ENCODE data around the gene HMGB2.
A peak's percentile ranks its signal among the peaks of the same experiment; 100 is the strongest.

Gene HMGB2

GRCh38 chr4:173334085-173334890, at the start of gene HMGB2:
Gene HMGB2, minus strand, starts transcription at chr4:173334358. Its CDS starts 709 bp downstream, at chr4:173333649.
- H3K9me3 ChIP-seq (ENCODE audit: control insufficient read depth in 1 of 2, low read length in 2 of 2) = no peaks in the 10 kb centered on the region
- H3K27ac ChIP-seq (ENCODE audit: low read length) = peak within 1 kb of the TSS; percentile 95
- no peaks in the 10 kb centered on the region for H3K27me3 ChIP-seq (ENCODE audit: low read depth, low read length)
- peaks cover 12 to 14% of the 10 kb centered on the region in 2 donors for H3K36me3 ChIP-seq (ENCODE audit: control insufficient read depth in 1 of 2, insufficient read depth in 2 of 2, low read length in 2 of 2)
- peaks cover 10 to 21% of the 10 kb centered on the region in 2 donors for H3K4me1 ChIP-seq (ENCODE audit: control insufficient read depth in 1 of 2, insufficient read depth in 2 of 2, low read length in 2 of 2)
- H3K4me3 ChIP-seq (ENCODE audit: low read depth in 1 of 2, low read length in 2 of 2) = peak within 1 kb of the TSS; percentile 93 to 99

DNA sequence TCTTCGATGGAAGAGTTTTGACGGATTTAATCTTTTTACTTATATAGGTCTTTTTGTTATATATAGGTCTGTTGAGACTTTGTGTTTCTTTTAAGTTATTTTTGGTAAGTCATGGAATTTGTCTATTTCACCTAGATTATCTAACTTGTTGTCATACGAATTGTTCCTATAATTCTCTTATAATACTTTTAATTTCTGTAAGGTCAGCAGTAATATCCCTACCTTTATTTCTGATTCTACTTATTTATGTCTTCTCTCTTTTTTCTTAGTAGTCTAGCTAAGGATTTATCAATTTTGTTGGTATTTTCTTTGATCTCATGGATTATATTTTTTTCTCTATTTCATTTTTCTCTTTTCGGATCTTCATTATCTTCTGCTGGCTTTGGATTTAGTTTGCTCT, 48.2 kb upstream of the HMGB2 start:
- H3K4me1 ChIP-seq (ENCODE audit: control insufficient read depth in 1 of 2, insufficient read depth in 2 of 2, low read length in 2 of 2) = no peaks in the 10 kb centered on the region
- no peak overlapping the region for H3K27ac ChIP-seq (ENCODE audit: low read length)
- H3K9me3 ChIP-seq (ENCODE audit: control insufficient read depth in 1 of 2, low read length in 2 of 2) = no peaks in the 10 kb centered on the region
- no peaks in the 10 kb centered on the region for H3K36me3 ChIP-seq (ENCODE audit: control insufficient read depth in 1 of 2, insufficient read depth in 2 of 2, low read length in 2 of 2)
- H3K4me3 ChIP-seq (ENCODE audit: low read depth in 1 of 2, low read length in 2 of 2) = no peak overlapping the region
- no peaks in the 10 kb centered on the region for H3K27me3 ChIP-seq (ENCODE audit: low read depth, low read length)

GRCh38 chr4:173381610-173382009, 47.5 kb upstream of the HMGB2 start:
- Histone ChIP-seq H3K27ac (ENCODE audit: low read length) (no peak overlapping the region), H3K27me3 (ENCODE audit: low read depth, low read length) (no peaks in the 10 kb centered on the region), H3K4me3 (ENCODE audit: low read depth in 1 of 2, low read length in 2 of 2) (no peak overlapping the region), H3K9me3 (ENCODE audit: control insufficient read depth in 1 of 2, low read length in 2 of 2) (no peaks in the 10 kb centered on the region), H3K4me1 (ENCODE audit: control insufficient read depth in 1 of 2, insufficient read depth in 2 of 2, low read length in 2 of 2) (no peaks in the 10 kb centered on the region), H3K36me3 (ENCODE audit: control insufficient read depth in 1 of 2, insufficient read depth in 2 of 2, low read length in 2 of 2) (no peaks in the 10 kb centered on the region)

- H3K4me3 ChIP-seq (ENCODE audit: low read depth in 1 of 2, low read length in 2 of 2) = no peak overlapping the region
- no peaks in the 10 kb centered on the region for H3K9me3 ChIP-seq (ENCODE audit: control insufficient read depth in 1 of 2, low read length in 2 of 2)
- peaks cover 0 to 2% of the 10 kb centered on the region in 2 donors for H3K4me1 ChIP-seq (ENCODE audit: control insufficient read depth in 1 of 2, insufficient read depth in 2 of 2, low read length in 2 of 2)
- H3K27ac ChIP-seq (ENCODE audit: low read length) = no peak overlapping the region
- peaks cover 0 to 3% of the 10 kb centered on the region in 2 donors for H3K36me3 ChIP-seq (ENCODE audit: control insufficient read depth in 1 of 2, insufficient read depth in 2 of 2, low read length in 2 of 2)
- no peaks in the 10 kb centered on the region for H3K27me3 ChIP-seq (ENCODE audit: low read depth, low read length)
These were observed 46.8 kb upstream of the HMGB2 start for GRCh38 chr4:173380987-173381386.

- H3K4me3 ChIP-seq (ENCODE audit: low read depth in 1 of 2, low read length in 2 of 2) = no peak overlapping the region
- H3K9me3 ChIP-seq (ENCODE audit: control insufficient read depth in 1 of 2, low read length in 2 of 2) = no peaks in the 10 kb centered on the region
- no peaks in the 10 kb centered on the region for H3K27me3 ChIP-seq (ENCODE audit: low read depth, low read length)
- H3K4me1 ChIP-seq (ENCODE audit: control insufficient read depth in 1 of 2, insufficient read depth in 2 of 2, low read length in 2 of 2) = peaks cover 0 to 7% of the 10 kb centered on the region in 2 donors
- H3K36me3 ChIP-seq (ENCODE audit: control insufficient read depth in 1 of 2, insufficient read depth in 2 of 2, low read length in 2 of 2) = peaks cover 0 to 4% of the 10 kb centered on the region in 2 donors
- no peak overlapping the region for H3K27ac ChIP-seq (ENCODE audit: low read length)
These were observed 45.8 kb upstream of the HMGB2 start for GRCh38 chr4:173379929-173380328.

DNA sequence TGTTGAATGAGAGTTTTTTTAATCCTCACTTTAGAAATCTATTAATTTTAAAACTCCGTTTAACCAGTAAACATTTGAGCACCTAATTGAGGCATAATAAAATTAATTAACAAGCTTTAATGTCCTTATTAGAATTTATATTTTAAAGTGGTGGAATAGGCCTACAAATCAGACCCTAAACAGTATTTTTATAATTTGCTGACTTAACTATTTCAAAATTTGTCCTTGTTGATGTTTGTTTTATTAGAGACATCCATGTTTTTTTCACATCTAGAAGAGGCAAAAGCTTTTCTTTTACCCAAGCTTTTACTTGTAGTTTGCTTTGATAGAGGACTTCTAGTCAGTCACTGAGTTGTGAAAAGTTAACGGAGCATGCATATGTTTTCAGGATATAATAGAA, 40.4 kb upstream of the HMGB2 start:
- no peak overlapping the region for H3K27ac ChIP-seq (ENCODE audit: low read length)
- H3K4me3 ChIP-seq (ENCODE audit: low read depth in 1 of 2, low read length in 2 of 2) = no peak overlapping the region
- H3K9me3 ChIP-seq (ENCODE audit: control insufficient read depth in 1 of 2, low read length in 2 of 2) = no peaks in the 10 kb centered on the region
- no peaks in the 10 kb centered on the region for H3K27me3 ChIP-seq (ENCODE audit: low read depth, low read length)
- H3K4me1 ChIP-seq (ENCODE audit: control insufficient read depth in 1 of 2, insufficient read depth in 2 of 2, low read length in 2 of 2) = peaks cover 0 to 17% of the 10 kb centered on the region in 2 donors
- peaks cover 0 to 4% of the 10 kb centered on the region in 2 donors for H3K36me3 ChIP-seq (ENCODE audit: control insufficient read depth in 1 of 2, insufficient read depth in 2 of 2, low read length in 2 of 2)

- Histone ChIP-seq H3K27me3 (ENCODE audit: low read depth, low read length) (no peaks in the 10 kb centered on the region), H3K4me3 (ENCODE audit: low read depth in 1 of 2, low read length in 2 of 2) (peak overlapping the region; percentile 75 to 85), H3K27ac (ENCODE audit: low read length) (peak overlapping the region; percentile 94), H3K9me3 (ENCODE audit: control insufficient read depth in 1 of 2, low read length in 2 of 2) (no peaks in the 10 kb centered on the region), H3K4me1 (ENCODE audit: control insufficient read depth in 1 of 2, insufficient read depth in 2 of 2, low read length in 2 of 2) (peaks cover 6 to 34% of the 10 kb centered on the region in 2 donors), H3K36me3 (ENCODE audit: control insufficient read depth in 1 of 2, insufficient read depth in 2 of 2, low read length in 2 of 2) (peaks cover 0 to 4% of the 10 kb centered on the region in 2 donors)
These were observed 37.4 kb upstream of the HMGB2 start for GRCh38 chr4:173371292-173372192.

GRCh38 chr4:173370477-173371291, 36.5 kb upstream of the HMGB2 start, which contains the start of gene SAP30:
Gene SAP30, plus strand, starts transcription at chr4:173370954. Its CDS starts 229 bp downstream, at chr4:173371183.
- Histone ChIP-seq H3K4me1 (ENCODE audit: control insufficient read depth in 1 of 2, insufficient read depth in 2 of 2, low read length in 2 of 2) (peaks cover 6 to 29% of the 10 kb centered on the region in 2 donors), H3K36me3 (ENCODE audit: control insufficient read depth in 1 of 2, insufficient read depth in 2 of 2, low read length in 2 of 2) (no peaks in the 10 kb centered on the region)

GRCh38 chr4:173370130-173370476, 35.9 kb upstream of the HMGB2 start:
- Histone ChIP-seq H3K27me3 (ENCODE audit: low read depth, low read length) (no peaks in the 10 kb centered on the region), H3K27ac (ENCODE audit: low read length) (peak overlapping the region; percentile 100), H3K4me3 (ENCODE audit: low read depth in 1 of 2, low read length in 2 of 2) (peak overlapping the region; percentile 85 to 98), H3K36me3 (ENCODE audit: control insufficient read depth in 1 of 2, insufficient read depth in 2 of 2, low read length in 2 of 2) (no peaks in the 10 kb centered on the region), H3K9me3 (ENCODE audit: control insufficient read depth in 1 of 2, low read length in 2 of 2) (no peaks in the 10 kb centered on the region), H3K4me1 (ENCODE audit: control insufficient read depth in 1 of 2, insufficient read depth in 2 of 2, low read length in 2 of 2) (peaks cover 6 to 27% of the 10 kb centered on the region in 2 donors)

More at GRCh38 chr4:173370477-173371291, 36.5 kb upstream of the HMGB2 start, which contains the start of gene SAP30:
- Histone ChIP-seq H3K27me3 (ENCODE audit: low read depth, low read length) (no peaks in the 10 kb centered on the region), H3K9me3 (ENCODE audit: control insufficient read depth in 1 of 2, low read length in 2 of 2) (no peaks in the 10 kb centered on the region), H3K27ac (ENCODE audit: low read length) (peak within 1 kb of the TSS; percentile 100), H3K4me3 (ENCODE audit: low read depth in 1 of 2, low read length in 2 of 2) (peak within 1 kb of the TSS; percentile 85 to 98)

DNA sequence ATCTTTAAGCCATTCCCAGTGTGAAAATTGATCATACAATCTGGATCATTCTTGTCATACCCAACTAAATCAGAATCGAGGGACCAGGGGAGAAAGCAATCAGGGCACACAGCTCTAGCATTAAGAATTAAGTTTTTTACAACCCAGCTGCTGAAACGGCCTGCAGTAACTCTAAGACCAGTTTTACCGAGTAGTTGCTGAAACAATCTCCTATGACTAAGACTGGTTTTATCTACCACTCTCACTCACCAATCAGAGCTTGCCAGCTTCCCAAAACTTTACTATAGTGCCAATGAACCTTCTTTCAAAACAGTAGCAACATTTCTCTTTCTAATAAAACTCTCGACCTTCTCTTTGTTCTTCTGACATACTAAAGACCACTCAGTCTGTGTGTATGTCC, 33.8 kb upstream of the HMGB2 start:
- H3K27ac ChIP-seq (ENCODE audit: low read length) = no peak overlapping the region
- no peaks in the 10 kb centered on the region for H3K27me3 ChIP-seq (ENCODE audit: low read depth, low read length)
- no peaks in the 10 kb centered on the region for H3K36me3 ChIP-seq (ENCODE audit: control insufficient read depth in 1 of 2, insufficient read depth in 2 of 2, low read length in 2 of 2)
- peak overlapping the region in 1 of 2 donors; percentile 40 for H3K4me3 ChIP-seq (ENCODE audit: low read depth in 1 of 2, low read length in 2 of 2)
- peaks cover 6 to 17% of the 10 kb centered on the region in 2 donors for H3K4me1 ChIP-seq (ENCODE audit: control insufficient read depth in 1 of 2, insufficient read depth in 2 of 2, low read length in 2 of 2)
- H3K9me3 ChIP-seq (ENCODE audit: control insufficient read depth in 1 of 2, low read length in 2 of 2) = no peaks in the 10 kb centered on the region
